Karpas-422 (cell line): ENCODE data around the gene CAPN8. TPM values are rescaled to one million over a fixed set of nuclear protein-coding genes. Genes with fewer than 3 reads are reported as not detected.

Experiments
- DNase-seq: peaks from one replicate; pipeline ENCODE4 v3.0.0-alpha.2; 2015
- H2AFZ ChIP-seq: fragments of 200-600 bp; sonication (generic); 2 replicates; pipeline ENCODE4 v1.6.1; 2014; ENCODE audit warnings: antibody characterized with exemption, low read length, mixed read lengths
- H3K27ac ChIP-seq: fragments of 200-600 bp; sonication (generic); 2 replicates; pipeline ENCODE4 v1.5.1; 2014; ENCODE audit warnings: mild to moderate bottlenecking, low read length, moderate library complexity
- H3K27me3 ChIP-seq: fragments of 200-600 bp; sonication (generic); 2 replicates; pipeline ENCODE4 v1.6.1; 2014; ENCODE audit warnings: low read length, mixed read lengths
- H3K36me3 ChIP-seq: fragments of 200-600 bp; sonication (generic); 2 replicates; pipeline ENCODE4 v1.6.1; 2014; ENCODE audit warnings: low read length, mixed read lengths; ENCODE audit not compliant: insufficient read depth
- H3K4me1 ChIP-seq: fragments of 200-600 bp; sonication (generic); 2 replicates; pipeline ENCODE4 v1.6.1; 2014; ENCODE audit warnings: mild to moderate bottlenecking, low read length, mixed read lengths
- H3K4me2 ChIP-seq: fragments of 200-600 bp; sonication (generic); 2 replicates; pipeline ENCODE4 v1.6.1; 2014; ENCODE audit warnings: low read length, low read depth, mild to moderate bottlenecking; ENCODE audit not compliant: poor library complexity, severe bottlenecking
- H3K4me3 ChIP-seq: fragments of 200-600 bp; sonication (generic); 2 replicates; pipeline ENCODE4 v1.5.1; 2014; ENCODE audit warnings: mild to moderate bottlenecking, antibody characterized with exemption, low read length, mixed read lengths
- H3K79me2 ChIP-seq: fragments of 200-600 bp; sonication (generic); 2 replicates; pipeline ENCODE4 v1.6.1; 2014; ENCODE audit warnings: mild to moderate bottlenecking, low read length, mixed read lengths
- H3K9ac ChIP-seq: fragments of 200-600 bp; sonication (generic); 2 replicates; pipeline ENCODE4 v1.6.0; 2014; ENCODE audit warnings: low read length
- H3K9me2 ChIP-seq: fragments of 200-600 bp; sonication (generic), shearing (Covaris generic); replicated peaks from 2 replicates; pipeline ENCODE4 v1.6.0; 2014; ENCODE audit warnings: mild to moderate bottlenecking, low read length, moderate library complexity; ENCODE audit not compliant: insufficient read depth
- H3K9me3 ChIP-seq: fragments of 300-700, 200-600 bp; sonication (generic); 2 replicates; pipeline ENCODE4 v1.6.1; 2014; ENCODE audit warnings: low read length, mixed read lengths
- H4K20me1 ChIP-seq: fragments of 200-600 bp; sonication (generic); 2 replicates; pipeline ENCODE4 v1.6.1; 2014; ENCODE audit warnings: mild to moderate bottlenecking, antibody characterized with exemption, low read length, low read depth; ENCODE audit not compliant: insufficient read depth
- total RNA-seq: library from RNA; depleted of rRNA; stranded (reverse); fragments of >200 nt; shearing (Covaris generic); gene quantifications from 2 replicates; pipeline ENCODE4 v1.2.3, GENCODE V29; 2014; ENCODE audit warnings: low replicate concordance

The CAPN8 gene
- total RNA-seq, 1 experiment from 2014 or later: not detected

DNA sequence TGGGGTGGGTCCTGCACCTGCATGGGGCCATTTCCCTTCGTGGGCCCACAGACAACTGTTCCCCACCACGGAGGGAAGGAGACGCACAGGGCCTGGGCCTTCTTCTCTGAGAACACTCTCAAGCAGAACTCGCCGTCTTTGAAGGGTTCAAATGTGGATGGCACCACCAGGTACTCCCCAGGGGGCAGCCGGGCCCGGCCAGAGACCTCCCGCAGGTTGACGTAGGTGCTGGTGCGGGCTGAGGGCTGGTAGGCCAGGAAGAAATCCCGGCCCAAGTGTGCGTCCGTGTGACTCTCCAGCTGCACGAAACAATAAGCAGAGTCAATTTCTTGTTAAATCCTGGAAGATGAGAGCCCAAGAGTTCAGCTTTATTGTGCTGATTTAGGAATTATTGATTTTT lies 56.4 kb downstream of the CAPN8 start:
- Histone ChIP-seq H3K9me3 (no peaks in the 10 kb centered on the region), H4K20me1 (no peaks in the 10 kb centered on the region), H3K27me3 (no peaks in the 10 kb centered on the region), H3K9me2 (no peaks in the 10 kb centered on the region), H3K27ac (no peak overlapping the region), H3K79me2 (no peaks in the 10 kb centered on the region), H3K9ac (no peak overlapping the region), H3K4me3 (no peak overlapping the region), H3K4me1 (no peaks in the 10 kb centered on the region), H2AFZ (no peak overlapping the region), H3K4me2 (no peak overlapping the region), H3K36me3 (no peaks in the 10 kb centered on the region)
- DNase-seq: no peak

DNA sequence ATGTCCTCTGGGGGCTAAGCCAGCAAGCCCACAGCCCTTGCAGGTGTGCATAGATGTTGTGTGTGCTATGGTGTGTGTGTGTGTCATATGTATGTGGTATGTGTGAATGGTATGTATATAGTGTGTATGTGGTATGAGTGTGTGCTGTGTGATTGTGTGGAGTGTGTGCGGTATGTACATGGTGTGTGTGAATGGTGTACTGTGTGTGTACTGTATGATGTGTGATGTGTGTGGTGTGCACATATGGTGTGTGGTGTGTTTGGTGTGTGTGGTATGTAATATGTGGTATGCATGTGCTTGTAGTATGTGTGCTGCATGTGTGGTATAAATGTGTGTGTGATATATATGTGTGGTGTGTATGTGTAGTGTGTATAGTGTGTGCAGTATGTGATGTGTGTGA lies 107.0 kb downstream of the CAPN8 start:
- H3K4me3 ChIP-seq: no peak overlapping the region
- no peaks in the 10 kb centered on the region for H3K9me2 ChIP-seq
- H3K79me2 ChIP-seq: no peaks in the 10 kb centered on the region
- no peak overlapping the region for H3K27ac ChIP-seq
- H3K27me3 ChIP-seq: no peaks in the 10 kb centered on the region; the same call in 1 of the 2 replicates
- DNase-seq: no peak
- no peak overlapping the region for H3K9ac ChIP-seq
- no peaks in the 10 kb centered on the region for H3K4me1 ChIP-seq
- H2AFZ ChIP-seq: no peak overlapping the region
- no peak overlapping the region for H3K4me2 ChIP-seq
- H3K9me3 ChIP-seq: no peaks in the 10 kb centered on the region
- no peaks in the 10 kb centered on the region for H4K20me1 ChIP-seq
- H3K36me3 ChIP-seq: no peaks in the 10 kb centered on the region

DNA sequence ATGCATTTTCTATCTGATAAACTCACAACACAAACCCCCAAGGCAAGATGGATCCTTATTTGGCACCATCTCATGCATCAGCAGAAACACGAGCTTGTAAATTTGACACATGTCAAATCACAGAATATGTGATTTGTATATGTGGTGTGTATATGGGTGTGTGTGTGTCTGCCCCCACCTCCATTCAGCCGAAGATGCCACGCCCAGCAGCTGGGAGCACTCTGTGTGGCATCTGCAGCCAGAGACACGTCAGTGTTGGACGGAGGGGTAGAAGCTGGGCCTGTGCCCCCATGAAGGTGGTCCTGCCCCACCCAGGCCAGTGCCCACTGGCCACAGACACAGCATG lies 108.4 kb downstream of the CAPN8 start:
- Histone ChIP-seq H3K36me3 (no peaks in the 10 kb centered on the region), H3K27ac (no peak overlapping the region), H4K20me1 (no peaks in the 10 kb centered on the region), H3K79me2 (no peaks in the 10 kb centered on the region), H2AFZ (no peak overlapping the region), H3K4me1 (no peaks in the 10 kb centered on the region), H3K9me3 (no peaks in the 10 kb centered on the region), H3K4me3 (no peak overlapping the region), H3K9ac (no peak overlapping the region), H3K9me2 (no peaks in the 10 kb centered on the region), H3K4me2 (no peak overlapping the region), H3K27me3 (no peaks in the 10 kb centered on the region; the same call in 1 of the 2 replicates)
- DNase-seq: no peak

DNA sequence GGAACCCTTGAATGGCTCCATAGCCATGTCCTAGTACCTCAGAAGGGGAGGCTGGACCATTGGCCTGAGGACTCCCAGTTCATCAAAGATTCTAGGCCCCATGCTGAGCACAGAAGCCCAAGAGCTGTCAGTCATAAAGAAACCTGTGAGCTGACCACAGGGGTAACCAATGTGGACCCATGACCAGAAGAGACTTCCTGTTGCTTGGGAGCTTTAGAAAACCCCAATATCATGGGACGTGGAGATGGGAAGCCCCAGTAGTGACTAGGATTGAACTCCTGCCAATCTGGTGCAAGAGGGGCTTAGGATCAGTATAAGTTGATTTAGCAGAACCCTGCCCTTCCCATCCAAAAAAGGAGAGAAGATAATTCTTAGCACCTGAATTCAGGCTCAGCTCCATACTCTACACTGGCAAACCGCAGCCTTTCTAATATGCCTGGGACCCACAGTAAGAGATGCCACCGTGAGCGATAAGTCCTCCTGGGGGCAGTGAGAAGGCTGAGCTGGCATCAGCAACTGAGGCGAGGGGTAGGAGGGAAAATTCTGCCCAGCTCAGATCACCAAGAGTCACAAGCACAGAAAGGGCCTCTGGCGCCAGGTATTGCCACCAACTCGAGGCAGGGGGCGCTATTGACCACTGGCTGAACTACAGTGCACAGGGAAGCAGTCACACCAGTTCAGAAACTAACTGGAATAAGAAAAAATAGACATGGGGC lies 108.9 kb downstream of the CAPN8 start:
- Histone ChIP-seq H3K36me3 (no peaks in the 10 kb centered on the region), H3K9me2 (no peaks in the 10 kb centered on the region), H3K9ac (no peak overlapping the region), H3K4me2 (no peak overlapping the region), H4K20me1 (peaks cover 4% of the 10 kb centered on the region; the same call in 1 of the 2 replicates), H2AFZ (no peak overlapping the region), H3K27ac (no peak overlapping the region), H3K79me2 (no peaks in the 10 kb centered on the region), H3K27me3 (no peaks in the 10 kb centered on the region; the same call in 1 of the 2 replicates), H3K4me3 (no peak overlapping the region), H3K4me1 (no peaks in the 10 kb centered on the region; the same call in 1 of the 2 replicates), H3K9me3 (no peaks in the 10 kb centered on the region)
- peak; percentile 82 for DNase-seq

DNA sequence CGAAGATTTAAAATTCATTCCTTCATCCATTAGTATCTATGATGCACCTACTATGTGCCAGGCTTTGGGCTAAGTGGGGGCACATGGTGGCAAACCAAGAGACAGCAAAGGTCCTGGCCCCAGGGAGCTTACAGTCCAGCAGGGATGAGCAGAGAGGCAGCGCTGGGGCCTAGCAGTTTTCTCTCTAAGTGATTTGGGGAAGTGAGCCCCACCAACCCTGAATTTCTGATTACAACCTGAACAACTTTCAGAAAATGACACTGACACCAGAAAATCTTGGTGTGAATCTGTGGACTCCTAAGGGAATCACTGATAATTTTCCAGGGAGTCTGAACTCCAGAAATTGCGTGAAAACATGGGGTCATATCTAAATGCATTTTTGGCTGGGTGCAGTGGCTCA lies 111.5 kb downstream of the CAPN8 start:
- no peaks in the 10 kb centered on the region for H3K9me2 ChIP-seq
- no peaks in the 10 kb centered on the region; the same call in 1 of the 2 replicates for H3K27me3 ChIP-seq
- H3K36me3 ChIP-seq: no peaks in the 10 kb centered on the region
- no peak overlapping the region for H3K9ac ChIP-seq
- H3K4me3 ChIP-seq: no peak overlapping the region
- no peak for DNase-seq
- H3K4me2 ChIP-seq: no peak overlapping the region
- H3K9me3 ChIP-seq: no peaks in the 10 kb centered on the region
- no peaks in the 10 kb centered on the region for H3K79me2 ChIP-seq
- peaks cover 7% of the 10 kb centered on the region; the same call in 1 of the 2 replicates for H4K20me1 ChIP-seq
- H3K4me1 ChIP-seq: peaks cover 14% of the 10 kb centered on the region
- no peak overlapping the region for H2AFZ ChIP-seq
- H3K27ac ChIP-seq: no peak overlapping the region

DNA sequence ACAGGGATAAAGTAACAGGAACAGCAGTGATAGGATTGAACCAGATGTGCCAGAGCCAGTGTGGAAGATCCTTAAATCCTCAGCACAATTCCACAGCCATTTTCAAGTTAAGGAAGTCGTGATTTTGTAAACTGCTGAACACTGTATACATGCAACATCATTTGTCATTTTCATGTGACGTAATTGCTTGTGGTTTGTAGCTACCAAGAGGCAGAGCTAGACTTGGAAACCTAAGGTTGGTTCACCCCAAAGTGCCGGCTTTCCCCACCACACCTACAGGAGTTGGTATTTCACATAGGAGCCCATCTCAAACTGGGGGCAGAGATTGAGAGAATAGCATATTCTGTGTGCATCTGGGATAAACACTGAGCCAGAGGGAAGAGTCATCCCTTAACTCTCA lies 113.9 kb downstream of the CAPN8 start:
- Histone ChIP-seq H3K4me2 (no peak overlapping the region), H3K9me3 (no peaks in the 10 kb centered on the region)

DNA sequence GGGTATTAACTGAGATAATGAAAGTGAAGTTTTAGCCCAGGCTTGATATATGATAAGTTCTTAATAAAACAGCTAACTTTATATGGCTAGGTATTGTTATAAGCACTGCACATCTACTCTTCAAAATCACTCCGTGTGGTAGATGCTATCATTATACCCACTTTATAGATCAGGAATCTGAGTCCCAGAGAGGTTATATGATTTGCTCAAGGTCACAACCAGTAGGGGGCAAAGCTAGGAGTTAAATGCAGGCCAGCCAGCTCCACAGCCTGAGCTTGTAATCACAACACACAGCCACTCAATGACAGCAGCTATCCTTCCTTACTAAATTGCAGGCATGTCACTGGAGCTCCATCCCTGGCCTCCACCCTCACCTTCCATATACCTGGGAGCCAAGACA lies 115.8 kb downstream of the CAPN8 start:
- H3K4me3 ChIP-seq: no peak overlapping the region
- H3K27ac ChIP-seq: no peak overlapping the region
- H3K9ac ChIP-seq: no peak overlapping the region
- H3K36me3 ChIP-seq: no peaks in the 10 kb centered on the region
- H2AFZ ChIP-seq: no peak overlapping the region
- H3K4me2 ChIP-seq: no peak overlapping the region
- no peaks in the 10 kb centered on the region for H3K79me2 ChIP-seq
- H3K9me2 ChIP-seq: no peaks in the 10 kb centered on the region
- peaks cover 7% of the 10 kb centered on the region; the same call in 1 of the 2 replicates for H4K20me1 ChIP-seq
- H3K9me3 ChIP-seq: no peaks in the 10 kb centered on the region
- peaks cover 14% of the 10 kb centered on the region for H3K4me1 ChIP-seq
- no peaks in the 10 kb centered on the region for H3K27me3 ChIP-seq
- DNase-seq: no peak

More for the DNA sequence above, 113.9 kb downstream of the CAPN8 start:
- Histone ChIP-seq H3K27ac (no peak overlapping the region), H3K27me3 (no peaks in the 10 kb centered on the region; the same call in 1 of the 2 replicates), H2AFZ (no peak overlapping the region), H3K9ac (no peak overlapping the region), H3K36me3 (no peaks in the 10 kb centered on the region), H3K4me3 (no peak overlapping the region), H4K20me1 (peaks cover 7% of the 10 kb centered on the region; the same call in 1 of the 2 replicates), H3K4me1 (peaks cover 14% of the 10 kb centered on the region), H3K79me2 (no peaks in the 10 kb centered on the region), H3K9me2 (no peaks in the 10 kb centered on the region)
- DNase-seq: no peak

DNA sequence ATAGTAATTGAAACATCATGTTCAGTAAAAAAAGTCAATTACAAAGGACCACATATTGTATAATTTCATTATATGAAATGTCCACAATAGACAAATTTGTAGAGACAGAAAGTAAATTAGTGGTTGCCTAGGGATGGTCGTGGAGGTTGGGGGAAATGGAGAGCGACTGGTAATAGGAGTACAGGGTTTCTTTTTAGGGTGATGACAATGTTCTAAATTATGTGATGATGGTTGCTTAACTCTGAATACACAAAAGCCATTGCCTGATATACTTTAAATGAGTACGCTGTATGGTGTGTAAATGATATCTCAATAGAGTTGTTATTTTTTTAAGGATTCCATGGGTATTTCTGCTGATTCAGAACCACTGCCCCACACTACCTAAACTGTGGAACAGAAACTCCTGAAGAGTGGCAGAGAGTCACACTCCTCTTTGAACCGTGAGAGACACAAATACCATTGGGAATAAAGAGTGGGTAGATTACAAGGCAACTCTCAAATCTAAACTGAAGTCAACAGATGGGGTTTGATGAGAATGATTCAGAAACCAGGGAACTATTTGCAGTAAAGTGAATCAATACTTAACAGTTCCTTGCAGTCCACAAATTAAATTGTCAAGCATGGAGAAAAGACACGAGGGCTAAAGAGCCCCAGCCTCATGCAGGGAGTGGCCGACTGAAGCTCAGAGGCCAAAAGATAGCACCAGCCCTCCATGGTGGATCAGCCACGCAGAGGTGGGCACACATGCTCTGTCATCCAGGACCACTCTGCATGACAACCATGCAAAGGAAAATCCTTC lies 118.0 kb downstream of the CAPN8 start:
- Histone ChIP-seq H3K4me2 (no peak overlapping the region), H4K20me1 (peaks cover 7% of the 10 kb centered on the region; the same call in 1 of the 2 replicates), H2AFZ (no peak overlapping the region), H3K4me3 (no peak overlapping the region), H3K9me2 (no peaks in the 10 kb centered on the region), H3K36me3 (no peaks in the 10 kb centered on the region), H3K79me2 (no peaks in the 10 kb centered on the region), H3K27ac (no peak overlapping the region), H3K9ac (no peak overlapping the region), H3K27me3 (no peaks in the 10 kb centered on the region), H3K9me3 (no peaks in the 10 kb centered on the region), H3K4me1 (peaks cover 14% of the 10 kb centered on the region)
- DNase-seq: no peak
